Right lobe of liver (tissue), 6 donors: ENCODE results near the gene RPS28. TPM values are rescaled to one million over a fixed set of nuclear protein-coding genes. Genes with fewer than 3 reads are reported as not detected.
A peak's percentile ranks its signal among the peaks of the same experiment; 100 is the strongest.

Experiments
- ATAC-seq, 4 donors: fragments of 200-7000 bp; cut with Tn5 transposase; one replicate each; pipeline ENCODE4 v1.9.1; 2020; ENCODE audit warnings: mild to moderate bottlenecking in 4 of 4, moderate library complexity in 4 of 4
- DNase-seq, 3 donors: peaks; one replicate each; pipeline ENCODE4 v3.0.0-alpha.2; 2020
- H3K27ac ChIP-seq, 3 donors: fragments of 200-600 bp; one replicate each; pipeline ENCODE4 v1.8.0; 2022
- H3K27me3 ChIP-seq, 2 donors: fragments of 200-600 bp; one replicate each; pipeline ENCODE4 v1.8.0; 2022
- H3K36me3 ChIP-seq, 4 donors: fragments of 200-600 bp; sonication (generic) in 1 of 4; one replicate each; pipeline versions ENCODE4 v1.5.1 to v1.8.0; 2017 to 2022; ENCODE audit warnings: control low read depth in 1 of 4
- H3K4me1 ChIP-seq, 4 donors: fragments of 200-600 bp; sonication (generic) in 1 of 4; one replicate each; pipeline versions ENCODE4 v1.5.1 to v1.8.0; 2017 to 2022; ENCODE audit warnings: control low read depth in 1 of 4
- H3K4me3 ChIP-seq, 3 donors: fragments of 200-600 bp; one replicate each; pipeline ENCODE4 v1.8.0; 2022
- H3K9me3 ChIP-seq, 4 donors: fragments of 200-600 bp; sonication (generic) in 1 of 4; one replicate each; pipeline versions ENCODE4 v1.5.1 to v1.8.0; 2017 to 2022; ENCODE audit warnings: control low read depth in 1 of 4
- POLR2A ChIP-seq: fragments of 450-650 bp; IDR thresholded peaks from one replicate; pipeline ENCODE4 v1.6.1; 2017; ENCODE audit warnings: antibody characterized with exemption, mild to moderate bottlenecking
- WGBS: methylation state at CpG from one replicate; pipeline ENCODE4 v1.1.6; 2018; ENCODE audit warnings: low coverage, low lambda C conversion rate; ENCODE audit not compliant: insufficient coverage; ENCODE audit errors: missing lambda C conversion rate; 5-methylcytosine and 5-hydroxymethylcytosine counted together
- intact Hi-C, 2 donors: fragments of 100-400 bp; cut with DNase I; formaldehyde crosslinking; loops; one replicate each; pipeline versions ENCODE4 v1.11.2 to v1.14.1; 2022
- total RNA-seq, 6 experiments: library from RNA; depleted of rRNA in 2 of 6; stranded (reverse); fragments of >200 nt in 2 of 6; fragmentation: NEBNext Ultra II Directional in 3 of 6; extraction: Animal tissue kit (Norgen Biotek cat#: 25700) in 3 of 6; gene quantifications; one replicate each; pipeline versions ENCODE4 v1.1.0 to v1.2.4, GENCODE V29; 2016 to 2023
- TF ChIP-seq, protein P1 (sequence below), 4 donors: fragments of 200-600 bp in 3 of 4; fragments of 450-650 bp in 1 of 4; IDR thresholded peaks; one replicate each; pipeline versions ENCODE4 v1.5.1 to v1.8.0; 2016 to 2022; ENCODE audit warnings: antibody characterized with exemption in 4 of 4, mild to moderate bottlenecking in 2 of 4
- donor health status: DM: no; HTN: yes; CAD: no.
- donor health status: DM: no; HTN: no; CAD: no.
- donor health status: DM: no; HTN: no; CAD: no.
- donor health status: DM: no; HTN: yes; CAD: no.
- donor health status: DM: no; HTN: yes; CAD: no.

The RPS28 gene
- total RNA-seq, 6 experiments from 2014 or later, result 147 to 669 (median 564) TPM

DNA sequence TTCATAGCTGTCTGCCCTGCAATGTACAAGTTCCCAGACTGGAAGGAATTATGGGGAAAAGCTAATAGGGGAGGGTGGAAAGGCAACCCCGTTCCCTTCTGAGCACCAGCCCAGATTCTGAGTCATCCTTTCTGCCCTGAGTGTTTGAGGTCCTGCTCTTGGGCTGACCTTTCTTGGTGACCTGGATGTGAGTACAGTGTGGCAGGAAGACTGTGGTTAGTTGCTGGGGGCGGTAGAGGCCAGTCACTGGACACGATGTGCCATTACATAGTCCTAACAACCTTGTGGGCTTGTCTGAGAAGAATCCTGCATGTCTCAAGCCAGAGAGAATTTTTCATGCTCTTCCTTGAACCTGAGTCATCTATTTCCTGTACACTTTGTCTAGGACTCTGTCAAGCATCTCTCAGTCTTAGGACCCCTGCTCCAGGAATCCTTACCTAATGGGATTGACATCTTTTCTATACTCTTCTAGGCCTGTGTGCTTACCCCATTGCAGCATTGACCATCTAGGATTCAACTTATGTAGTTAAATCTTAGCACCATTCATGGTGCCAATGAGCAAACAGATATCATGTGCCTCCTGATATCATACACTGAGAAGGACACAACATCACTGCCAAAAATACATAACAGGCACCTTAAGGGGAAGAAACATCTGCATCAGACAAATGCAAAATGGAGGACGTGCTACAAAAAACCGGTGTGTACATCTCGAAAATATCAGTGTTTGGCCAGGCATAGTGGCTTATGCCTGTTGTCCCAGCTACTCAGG lies 34.5 kb downstream of the RPS28 start:
- WGBS, result 75% methylated on average over 4 of the region's 6 CpGs
- Histone ChIP-seq H3K36me3 (no peaks in the 10 kb centered on the region), H3K4me3 (no peak overlapping the region), H3K27me3 (no peaks in the 10 kb centered on the region), H3K4me1 (peaks cover 0 to 36% (median 15%) of the 10 kb centered on the region in 4 donors), H3K9me3 (no peaks in the 10 kb centered on the region), H3K27ac (peak overlapping the region; percentile 11 to 79 (median 74))
- ATAC-seq (peak; percentile 56 to 78 (median 68)), DNase-seq (peak in 1 of 3 donors; percentile 57)
- TF ChIP-seq, protein P1, sequence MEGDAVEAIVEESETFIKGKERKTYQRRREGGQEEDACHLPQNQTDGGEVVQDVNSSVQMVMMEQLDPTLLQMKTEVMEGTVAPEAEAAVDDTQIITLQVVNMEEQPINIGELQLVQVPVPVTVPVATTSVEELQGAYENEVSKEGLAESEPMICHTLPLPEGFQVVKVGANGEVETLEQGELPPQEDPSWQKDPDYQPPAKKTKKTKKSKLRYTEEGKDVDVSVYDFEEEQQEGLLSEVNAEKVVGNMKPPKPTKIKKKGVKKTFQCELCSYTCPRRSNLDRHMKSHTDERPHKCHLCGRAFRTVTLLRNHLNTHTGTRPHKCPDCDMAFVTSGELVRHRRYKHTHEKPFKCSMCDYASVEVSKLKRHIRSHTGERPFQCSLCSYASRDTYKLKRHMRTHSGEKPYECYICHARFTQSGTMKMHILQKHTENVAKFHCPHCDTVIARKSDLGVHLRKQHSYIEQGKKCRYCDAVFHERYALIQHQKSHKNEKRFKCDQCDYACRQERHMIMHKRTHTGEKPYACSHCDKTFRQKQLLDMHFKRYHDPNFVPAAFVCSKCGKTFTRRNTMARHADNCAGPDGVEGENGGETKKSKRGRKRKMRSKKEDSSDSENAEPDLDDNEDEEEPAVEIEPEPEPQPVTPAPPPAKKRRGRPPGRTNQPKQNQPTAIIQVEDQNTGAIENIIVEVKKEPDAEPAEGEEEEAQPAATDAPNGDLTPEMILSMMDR (IDR thresholded peaks at IDR 0.05), result no peak
- no peak for TF ChIP-seq POLR2A
- intact Hi-C loops, result loop anchor here in 1 of 2 donors (10.0 kb wide), 1 partner anchor 49 kb away; no protein-coding TSS in a partner anchor

DNA sequence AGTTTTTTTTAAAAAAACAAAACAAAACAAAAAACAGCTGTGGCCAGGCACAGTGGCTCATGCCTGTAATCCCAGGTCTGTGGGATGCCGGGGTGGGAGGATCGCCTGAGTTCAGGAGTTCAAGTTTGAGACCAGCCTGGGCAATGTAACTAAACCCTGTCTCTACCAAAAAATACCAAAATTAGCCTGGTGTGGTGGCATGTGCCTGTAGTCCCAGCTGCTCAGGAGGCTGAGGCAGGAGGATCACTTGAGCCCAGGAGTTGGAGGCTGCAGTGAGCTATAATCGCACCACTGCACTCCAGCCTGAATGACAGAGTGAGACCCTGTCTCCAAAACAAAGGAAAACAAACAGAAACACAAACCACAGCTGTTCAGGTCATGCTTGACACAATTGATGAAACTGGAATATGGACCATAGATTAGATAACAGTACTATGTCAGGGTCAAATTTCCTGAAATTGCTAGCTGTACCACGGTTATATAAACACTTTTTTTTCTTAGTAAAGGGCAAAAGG lies 35.8 kb downstream of the RPS28 start:
- Histone ChIP-seq H3K27me3 (no peaks in the 10 kb centered on the region), H3K9me3 (no peaks in the 10 kb centered on the region), H3K4me3 (no peak overlapping the region), H3K27ac (peak overlapping the region in 2 of 3 donors; percentile 74 to 79), H3K4me1 (peaks cover 0 to 43% (median 17%) of the 10 kb centered on the region in 4 donors), H3K36me3 (no peaks in the 10 kb centered on the region)
- intact Hi-C loops, result loop anchor here in 1 of 2 donors (10.0 kb wide), 1 partner anchor 48 kb away; no protein-coding TSS in a partner anchor
- WGBS, result 16% methylated on average over 4 of the region's 4 CpGs
- no peak for TF ChIP-seq POLR2A
- TF ChIP-seq, protein P1 (IDR thresholded peaks at IDR 0.05), result no peak
- ATAC-seq (peak; percentile 6 to 54 (median 12)), DNase-seq (no peak)

DNA sequence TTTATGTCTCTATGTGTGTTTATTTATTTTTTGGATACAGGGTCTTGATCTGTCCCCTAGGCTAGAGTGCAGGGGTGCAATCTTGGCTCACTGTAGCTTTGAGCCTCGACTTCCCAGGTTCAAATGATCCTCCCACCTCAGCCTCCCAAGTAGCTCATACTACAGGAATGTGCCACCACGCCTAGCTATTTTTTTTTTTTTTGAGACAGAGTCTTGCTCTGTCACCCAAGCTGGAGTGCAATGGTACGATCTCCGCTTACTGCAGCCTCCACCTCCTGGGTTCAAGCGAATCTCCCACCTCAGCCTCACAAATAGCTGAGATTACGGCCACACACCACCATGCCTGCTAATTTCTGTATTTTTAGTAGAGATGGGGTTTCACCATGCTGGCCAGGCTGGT lies 37.7 kb downstream of the RPS28 start:
- Histone ChIP-seq H3K36me3 (no peaks in the 10 kb centered on the region), H3K9me3 (no peaks in the 10 kb centered on the region), H3K4me1 (peaks cover 0 to 56% (median 25%) of the 10 kb centered on the region in 4 donors), H3K27ac (no peak overlapping the region), H3K4me3 (no peak overlapping the region), H3K27me3 (no peaks in the 10 kb centered on the region)
- 91% methylated on average over 5 of the region's 6 CpGs for WGBS
- intact Hi-C loops, result loop anchor here in 1 of 2 donors (10.0 kb wide), 1 partner anchor 46 kb away; no protein-coding TSS in a partner anchor
- TF ChIP-seq, protein P1 (IDR thresholded peaks at IDR 0.05), result no peak
- ATAC-seq (no peak), DNase-seq (no peak)

DNA sequence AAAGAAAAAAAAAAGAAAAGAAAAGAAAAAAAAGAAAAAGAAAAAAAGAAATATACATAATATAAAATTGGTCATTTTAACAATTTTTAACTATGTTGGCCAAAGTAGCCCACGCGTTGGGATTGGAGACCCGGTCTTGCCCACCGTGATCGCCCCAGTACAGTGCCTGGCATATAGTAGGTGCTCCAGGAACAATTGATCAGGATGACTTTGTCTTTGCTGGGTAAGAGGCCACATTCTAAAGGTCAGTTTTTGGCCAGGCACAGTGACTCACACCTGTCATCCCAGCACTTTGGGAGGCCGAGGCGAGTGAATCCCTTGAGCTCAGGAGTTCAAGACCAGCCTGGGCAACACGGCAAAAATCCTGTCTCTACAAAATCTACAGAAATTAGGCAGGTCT lies 38.9 kb downstream of the RPS28 start:
- peak overlapping the region in 2 of 3 donors; percentile 90 to 93 for H3K27ac ChIP-seq
- TF ChIP-seq, protein P1 (IDR thresholded peaks at IDR 0.05), result no peak
- TF ChIP-seq POLR2A, result no peak
- 43% methylated on average over 8 of the region's 8 CpGs for WGBS

More for the DNA sequence above, 38.9 kb downstream of the RPS28 start:
- DNase-seq (peak in 1 of 3 donors; percentile 43), ATAC-seq (peak in 1 of 4 donors; percentile 4)
- H3K27me3 ChIP-seq, result no peaks in the 10 kb centered on the region
- no peak overlapping the region for H3K4me3 ChIP-seq
- peaks cover 0 to 58% (median 20%) of the 10 kb centered on the region in 4 donors for H3K4me1 ChIP-seq
- H3K9me3 ChIP-seq, result no peaks in the 10 kb centered on the region
- no peaks in the 10 kb centered on the region for H3K36me3 ChIP-seq
- intact Hi-C loops, result no loop called here
